COLO668 (cell line): ENCODE measurements around the gene U2AF2.
A peak's percentile ranks its signal among the peaks of the same experiment; 100 is the strongest.

Source experiments
- DNase-seq: peaks from one replicate; lab custom pipeline; 2025; ENCODE audit not compliant: unreplicated experiment; lab: John Stamatoyannopoulos, UW

U2AF2 gene

DNA sequence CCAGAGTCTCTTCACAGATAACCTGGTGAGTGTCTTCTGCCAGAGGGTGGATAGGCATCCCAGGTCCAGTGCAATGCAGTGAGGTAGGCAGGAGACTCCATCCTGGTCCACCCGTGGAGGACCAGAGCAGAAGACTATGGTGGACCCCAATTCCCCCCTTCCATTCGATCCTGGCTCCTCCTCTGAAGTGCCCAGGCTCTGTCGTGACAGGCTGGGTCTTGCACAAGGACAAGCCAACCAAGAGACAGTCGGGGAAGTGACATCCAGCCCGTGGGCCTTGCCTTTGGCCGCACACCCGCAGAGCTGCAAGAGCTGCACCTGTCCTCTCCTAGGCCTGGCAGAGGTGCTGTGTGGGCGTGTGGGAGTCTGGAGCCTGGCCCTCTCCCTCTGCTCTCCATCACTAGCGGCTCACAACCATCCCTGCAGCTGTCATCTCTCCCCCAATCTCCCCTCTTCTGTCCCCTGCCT lies 33.6 kb upstream of the U2AF2 start:
- DNase-seq, result no peak

- no peak for DNase-seq
These were observed 33.1 kb upstream of the U2AF2 start for GRCh38 chr19:55621673-55622231.

DNA sequence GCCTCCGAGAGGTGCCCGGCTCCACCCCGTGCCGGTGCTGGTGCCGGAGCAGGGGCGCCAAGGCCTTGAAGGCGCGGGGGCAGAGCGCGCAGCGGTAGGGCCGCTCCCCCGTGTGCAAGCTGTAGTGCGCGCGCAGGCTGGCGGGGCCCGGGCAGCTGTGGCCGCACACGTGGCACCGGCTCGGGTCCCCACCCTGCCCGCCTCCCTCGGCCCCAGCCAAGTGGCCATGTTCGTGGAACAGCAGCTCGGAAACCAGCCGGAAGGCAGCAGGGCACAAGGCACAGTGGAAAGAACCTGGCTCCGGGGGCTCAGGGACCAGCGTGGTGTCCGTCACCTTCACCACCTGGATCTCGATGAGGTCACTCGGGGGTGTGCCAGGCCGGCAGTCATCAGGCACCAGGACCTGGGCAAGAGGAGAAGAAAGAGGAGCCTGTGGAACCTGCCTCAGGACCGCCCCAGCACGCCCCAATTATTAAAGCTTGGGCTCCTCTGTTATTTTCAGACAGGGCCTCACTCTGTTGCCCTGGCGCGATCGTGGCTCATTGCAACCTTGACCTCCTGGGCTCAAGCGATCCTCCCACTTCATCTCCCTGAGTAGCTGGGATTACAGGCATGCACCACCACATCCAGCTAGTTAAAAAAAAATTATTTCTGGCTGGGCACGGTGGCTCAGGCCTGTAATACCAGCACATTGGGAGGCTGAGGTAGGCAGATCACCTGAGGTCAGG lies 32.4 kb upstream of the U2AF2 start:
- no peak for DNase-seq

DNA sequence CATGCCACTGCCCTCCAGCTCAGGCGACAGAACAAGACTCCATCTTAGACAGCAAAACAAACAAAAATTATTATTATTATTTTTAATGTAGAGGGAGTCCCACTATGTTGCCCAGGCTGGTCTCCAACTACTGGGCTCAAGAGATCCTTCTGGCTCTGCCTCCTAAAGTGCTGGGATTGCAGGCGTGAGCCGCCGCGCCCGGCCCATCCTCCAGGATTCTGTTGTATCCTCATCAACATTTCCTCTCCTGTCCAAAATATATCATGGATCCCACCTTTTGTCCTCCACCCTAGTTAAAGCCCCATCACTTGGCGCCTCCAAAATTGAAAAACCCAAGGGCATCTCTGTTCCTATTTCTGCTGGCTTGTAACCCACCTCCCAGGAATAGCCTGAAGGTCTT lies 31.7 kb upstream of the U2AF2 start:
- no peak for DNase-seq

GRCh38 chr19:55623561-55623960 lies 31.3 kb upstream of the U2AF2 start:
- no peak for DNase-seq

GRCh38 chr19:55624109-55625003 lies 30.5 kb upstream of the U2AF2 start, which contains the start of gene ZNF784:
Gene ZNF784, minus strand, starts transcription at chr19:55624566. Its CDS starts 5 bp downstream, at chr19:55624561.
- DNase-seq, result peak; percentile 95

GRCh38 chr19:55625004-55625326 lies 29.9 kb upstream of the U2AF2 start:
- no peak for DNase-seq

DNA sequence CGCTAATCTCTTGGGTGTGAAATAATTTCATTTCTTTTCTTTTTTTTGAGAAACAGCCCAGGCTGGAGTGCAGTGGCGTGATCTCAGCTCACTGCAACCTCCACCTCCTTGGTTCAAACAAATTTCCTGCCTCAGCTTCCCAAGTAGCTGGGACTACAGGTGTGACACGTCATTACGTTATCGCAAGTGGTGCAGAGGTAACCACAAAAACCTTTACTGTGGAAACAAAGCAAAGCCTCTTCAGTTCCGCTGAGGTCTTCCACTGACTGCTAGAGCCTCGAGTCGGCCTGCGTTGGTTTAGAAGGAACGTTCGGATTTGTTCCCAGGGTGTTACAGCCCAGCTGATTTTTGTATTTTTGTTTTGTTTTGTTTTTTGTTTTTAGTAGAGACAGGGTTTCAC lies 28.5 kb upstream of the U2AF2 start:
- DNase-seq, result no peak

DNA sequence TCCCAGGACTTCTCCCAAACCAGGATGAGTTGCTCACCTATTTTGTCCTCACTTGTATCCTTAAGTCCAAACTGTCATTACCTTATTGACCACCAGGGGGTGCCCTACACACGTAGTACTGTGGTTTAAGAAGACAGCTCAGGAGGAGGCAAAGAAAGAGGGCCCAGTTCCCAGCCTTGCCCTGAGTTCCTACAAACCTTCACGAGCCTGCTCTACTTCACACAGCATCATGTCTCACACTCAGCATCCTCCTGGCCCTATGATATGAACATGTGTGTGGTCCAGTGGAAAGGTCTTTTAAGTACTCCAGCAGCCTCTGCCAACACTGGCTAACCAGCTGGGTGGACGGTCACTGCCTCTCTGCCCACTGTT lies 22.4 kb upstream of the U2AF2 start:
- DNase-seq, result peak; percentile 89

- peak; percentile 30 for DNase-seq
These were observed 21.0 kb upstream of the U2AF2 start for GRCh38 chr19:55633861-55634260.

DNA sequence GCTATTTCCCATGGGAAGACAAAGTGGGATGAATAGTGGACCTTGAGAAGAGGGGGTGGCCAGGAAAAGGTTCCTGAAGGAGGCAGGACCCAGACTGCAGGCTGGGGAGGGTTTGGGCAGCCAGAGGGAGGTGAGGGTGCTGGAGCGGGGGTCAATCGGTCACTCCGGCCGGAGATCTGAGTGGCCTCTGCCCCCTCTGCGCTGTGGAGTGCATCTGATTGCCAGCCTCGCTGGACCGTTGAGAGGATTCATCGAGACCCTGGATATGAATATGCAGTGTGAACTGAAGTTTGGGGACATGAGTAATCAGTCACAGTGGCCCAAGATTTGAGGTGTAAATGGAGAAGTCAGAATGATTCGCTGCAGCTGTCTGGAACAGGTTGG lies 19.5 kb upstream of the U2AF2 start:
- DNase-seq, result no peak

GRCh38 chr19:55635856-55636440 lies 18.9 kb upstream of the U2AF2 start:
- no peak for DNase-seq

DNA sequence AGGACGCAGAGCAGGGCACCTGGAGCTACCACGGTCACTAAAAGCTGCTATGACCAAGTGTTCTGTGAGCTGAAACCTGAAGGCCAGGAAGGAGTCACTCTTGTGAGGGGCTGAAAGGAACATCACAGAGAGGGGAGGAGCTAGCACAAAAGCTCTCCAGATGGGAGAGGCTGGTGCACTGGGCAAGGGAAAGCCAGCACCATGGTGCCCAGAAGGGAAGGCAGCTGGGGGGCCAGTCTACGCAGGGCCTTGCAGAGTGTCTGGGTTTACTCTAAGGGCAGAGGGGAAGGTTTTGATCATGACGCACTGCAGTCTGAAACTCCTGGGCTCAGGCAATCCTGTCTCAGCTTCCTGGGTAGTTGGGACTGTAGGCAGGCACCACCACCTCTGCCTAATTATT lies 18.1 kb upstream of the U2AF2 start:
- DNase-seq, result no peak

DNA sequence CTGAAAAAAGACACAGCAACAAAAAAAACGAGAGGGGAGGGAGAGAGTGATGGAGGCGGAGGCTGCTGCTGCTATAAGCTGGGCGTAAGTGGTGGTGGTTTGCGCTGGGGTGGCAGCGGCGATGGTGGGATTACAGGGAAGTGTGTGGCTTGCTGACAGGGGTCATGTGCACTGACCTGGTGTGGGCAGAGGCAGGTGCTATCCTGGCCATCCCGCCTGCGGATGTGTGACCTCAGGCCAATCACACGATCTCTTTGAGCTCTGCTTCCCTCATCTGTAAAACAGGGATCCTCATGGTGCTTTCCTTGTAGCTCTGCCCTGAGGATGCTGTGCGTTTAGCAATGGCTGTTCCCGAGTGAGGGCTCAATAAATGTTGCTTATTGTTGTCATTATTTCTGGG lies 17.3 kb upstream of the U2AF2 start:
- DNase-seq, result no peak

- DNase-seq, result peak; percentile 37
These were observed 15.9 kb upstream of the U2AF2 start for GRCh38 chr19:55638864-55639359.

GRCh38 chr19:55640043-55640576 lies 14.7 kb upstream of the U2AF2 start:
- DNase-seq, result peak; percentile 91

GRCh38 chr19:55640577-55641425 lies 14.0 kb upstream of the U2AF2 start, which contains the start of gene ZNF580:
Gene ZNF580, plus strand, starts transcription at chr19:55641002. Its CDS starts 1,507 bp downstream, at chr19:55642509.
- DNase-seq, result peak; percentile 82

DNA sequence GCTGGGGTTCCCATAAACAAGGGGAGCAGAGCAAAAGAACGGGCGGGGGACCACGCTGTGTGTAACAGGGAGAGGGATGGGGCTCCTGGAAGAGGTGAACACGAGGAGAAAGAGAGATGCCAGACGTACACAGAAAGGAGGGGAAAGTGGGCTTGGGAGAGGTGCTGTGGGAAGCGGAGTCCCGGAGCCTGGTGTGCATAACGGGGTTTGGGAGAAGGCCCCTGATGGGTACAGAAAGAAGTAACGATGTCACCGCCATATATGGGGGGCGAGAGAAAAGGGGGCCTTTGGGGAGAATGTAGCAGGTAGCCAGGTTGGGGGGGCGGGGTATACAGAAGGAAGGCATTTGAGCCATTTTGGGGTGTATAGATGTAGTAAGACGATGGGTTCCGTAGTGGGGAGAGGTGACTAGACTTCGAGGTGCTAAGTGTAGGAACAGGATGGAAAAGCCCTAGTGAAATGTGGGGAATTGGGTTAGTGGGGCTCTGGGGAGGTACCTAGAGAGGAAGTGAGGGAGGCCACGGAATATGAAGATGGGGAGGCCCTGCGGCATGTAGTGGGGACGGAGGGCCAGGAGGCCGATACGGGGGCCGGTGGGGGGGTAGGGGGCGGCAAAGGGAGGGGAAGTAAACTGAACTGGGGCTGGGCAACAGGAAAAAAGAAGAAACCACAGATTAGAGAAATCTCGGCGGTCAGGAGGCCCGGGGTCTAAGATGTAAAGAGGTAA lies 13.2 kb upstream of the U2AF2 start:
- DNase-seq, result peak; percentile 20
